Suppressor macrophage treated with lipopolysaccharide for 4 hours (primary cell): Measurements from ENCODE around the gene SASH1.

Experiments used
- DNase-seq: peaks from one replicate; pipeline ENCODE4 v3.0.0-alpha.2; 2020

The SASH1 gene

GRCh38 chr6:148461986-148462577 lies 119.4 kb downstream of the SASH1 start:
- peak; percentile 18 for DNase-seq

- no peak for DNase-seq
Measured at GRCh38 chr6:148463671-148464070, 121.0 kb downstream of the SASH1 start.

DNA sequence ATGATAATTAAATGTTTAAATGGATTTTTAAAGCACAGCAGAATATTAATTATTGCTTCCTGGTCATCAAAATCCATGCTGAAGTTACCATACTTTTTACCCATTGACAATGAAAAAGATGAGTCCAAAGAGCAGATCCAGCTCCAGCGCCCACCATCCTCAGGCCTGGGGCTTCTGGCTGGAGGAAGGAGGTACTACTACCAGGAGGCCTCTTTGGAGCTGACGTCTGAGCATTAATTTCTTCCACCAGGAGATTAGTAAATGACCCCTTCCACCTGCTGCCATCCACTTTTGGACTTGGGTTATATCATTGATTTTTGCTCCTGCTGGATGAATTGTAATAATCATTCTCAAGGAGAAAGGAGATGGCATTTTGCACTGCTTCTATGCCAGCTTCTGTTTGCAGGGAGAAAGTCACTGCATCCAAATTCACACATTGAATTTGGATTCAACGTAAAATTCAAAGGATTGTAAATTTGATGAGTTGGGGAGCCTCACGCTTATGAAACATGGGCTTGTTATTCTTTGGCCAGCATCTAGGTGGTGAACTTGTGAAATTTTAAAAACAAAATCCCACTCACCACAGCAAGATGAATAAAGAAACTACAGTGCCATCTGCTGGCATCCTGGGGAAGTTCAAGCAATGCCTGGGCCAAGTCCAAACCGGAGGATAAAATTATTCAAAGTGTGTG lies 121.8 kb downstream of the SASH1 start:
- peak; percentile 76 for DNase-seq

DNA sequence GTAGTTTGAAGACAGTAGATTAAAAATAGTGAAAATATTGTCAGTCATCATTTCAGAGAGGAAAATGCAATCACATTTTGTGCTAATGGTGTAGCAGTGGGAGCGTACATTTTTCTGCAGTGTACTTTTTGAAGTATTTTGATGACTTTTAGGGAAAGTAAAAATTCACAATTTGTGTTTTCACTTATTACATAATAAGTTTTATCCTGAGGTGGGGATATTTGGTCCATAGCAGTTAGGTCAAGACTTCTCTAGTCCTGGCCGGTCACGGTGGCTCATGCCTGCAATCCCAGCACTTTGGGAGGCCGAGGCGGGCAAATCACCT lies 122.3 kb downstream of the SASH1 start:
- DNase-seq, result no peak

DNA sequence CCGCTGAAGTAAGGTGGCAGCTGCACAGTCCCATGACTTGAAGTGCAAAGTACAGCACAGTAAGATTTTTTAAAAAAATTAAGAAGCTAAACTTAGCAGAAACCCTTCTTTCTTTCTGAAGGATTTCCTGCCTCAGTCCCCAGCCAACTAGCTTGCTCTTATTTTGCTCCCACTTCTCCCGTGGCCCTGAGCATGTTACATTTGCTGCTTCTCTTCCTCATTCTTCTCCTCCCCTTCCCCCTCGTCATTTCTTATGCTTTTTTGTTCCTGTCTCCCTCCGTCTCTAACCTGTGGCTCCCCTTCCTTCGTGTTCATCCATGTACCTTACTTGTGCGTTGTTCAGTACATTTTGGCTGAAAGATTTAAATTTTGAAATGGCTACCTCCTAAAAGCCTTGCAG lies 123.0 kb downstream of the SASH1 start:
- no peak for DNase-seq

DNA sequence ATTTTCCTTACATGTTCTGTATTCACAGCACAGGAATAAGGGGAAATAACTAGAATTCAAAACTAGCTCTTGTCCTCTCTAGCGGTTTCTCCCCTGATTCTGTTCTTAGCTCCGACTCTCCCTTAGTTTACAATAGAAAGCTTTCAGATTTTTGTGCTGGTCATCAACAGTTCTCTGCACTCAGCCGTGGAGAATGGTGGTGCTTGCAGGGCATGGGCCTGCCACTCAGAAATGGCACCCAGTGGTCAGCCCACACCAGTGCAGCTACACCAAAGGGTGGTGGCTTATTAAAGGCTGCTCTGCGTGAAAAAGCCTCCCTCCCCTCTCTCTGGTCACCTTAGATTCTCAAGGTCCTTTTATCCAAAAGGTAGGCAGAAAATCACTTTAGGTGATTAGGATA lies 123.5 kb downstream of the SASH1 start:
- DNase-seq, result no peak

GRCh38 chr6:148467926-148468325 lies 125.3 kb downstream of the SASH1 start:
- no peak for DNase-seq

- DNase-seq, result no peak
Measured at GRCh38 chr6:148470156-148470555, 127.5 kb downstream of the SASH1 start.

DNA sequence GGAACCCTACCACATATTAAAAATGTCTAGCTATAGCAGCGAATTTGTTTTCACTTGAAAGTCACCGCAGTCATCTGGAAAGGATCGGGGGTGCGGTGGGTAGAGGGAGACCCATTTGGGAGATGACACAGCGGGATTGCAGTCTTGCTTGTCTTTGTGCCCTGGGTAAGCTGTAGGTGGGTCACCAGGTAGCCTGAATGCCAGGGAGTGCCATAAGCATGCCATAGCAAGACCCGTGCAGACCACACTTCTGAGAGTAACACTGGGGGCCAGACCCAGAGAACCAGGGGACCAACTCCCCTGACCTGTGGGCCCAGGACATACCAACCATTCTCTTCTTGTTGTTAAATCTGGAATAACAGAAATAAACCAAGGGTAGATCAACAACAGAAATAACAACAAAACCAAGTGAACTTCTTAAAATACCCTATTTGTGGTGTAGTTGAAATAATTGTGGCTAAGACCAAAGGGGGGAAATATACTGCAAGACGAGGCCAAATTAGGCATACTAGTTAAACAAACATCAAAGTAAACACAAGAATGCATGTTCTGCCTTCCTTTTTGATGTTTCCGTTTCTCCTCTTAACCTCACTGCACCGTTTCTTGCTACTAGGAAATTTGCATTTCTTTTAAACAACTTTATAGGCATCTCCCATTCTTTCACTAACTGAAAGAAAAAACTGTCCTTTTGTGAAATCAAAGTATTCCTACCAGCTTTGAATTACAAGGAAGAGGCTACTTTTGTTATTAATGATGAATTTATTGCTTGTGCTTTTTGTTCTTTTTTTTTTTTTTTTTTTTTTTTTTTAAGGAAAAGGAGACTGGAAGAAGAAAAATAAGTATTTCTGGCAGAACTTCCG lies 128.2 kb downstream of the SASH1 start:
- no peak for DNase-seq

GRCh38 chr6:148471624-148472159 lies 129.1 kb downstream of the SASH1 start:
- DNase-seq, result no peak

GRCh38 chr6:148472171-148473105 lies 129.8 kb downstream of the SASH1 start:
- no peak for DNase-seq

DNA sequence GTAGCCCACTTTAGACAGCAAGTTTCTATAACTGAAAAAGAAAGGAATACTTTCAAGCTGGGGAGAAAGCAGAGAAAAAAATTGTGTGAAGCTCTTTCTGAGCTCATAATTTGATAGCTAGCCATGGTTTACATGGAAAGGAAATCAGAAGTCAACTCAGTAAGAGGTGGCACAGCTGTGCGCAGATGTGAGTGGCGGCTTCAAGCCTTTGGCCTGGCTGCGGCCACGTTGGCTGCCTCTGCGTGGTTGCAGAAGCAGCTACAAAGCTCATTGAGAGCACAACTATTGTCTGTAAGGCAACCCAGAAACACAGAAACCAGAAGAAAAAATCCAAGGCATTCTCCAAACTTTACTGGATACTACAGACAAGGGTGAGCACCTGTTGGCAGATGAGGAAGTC lies 136.9 kb downstream of the SASH1 start:
- no peak for DNase-seq

- no peak for DNase-seq
Measured at GRCh38 chr6:148487461-148487860, 144.8 kb downstream of the SASH1 start.

DNA sequence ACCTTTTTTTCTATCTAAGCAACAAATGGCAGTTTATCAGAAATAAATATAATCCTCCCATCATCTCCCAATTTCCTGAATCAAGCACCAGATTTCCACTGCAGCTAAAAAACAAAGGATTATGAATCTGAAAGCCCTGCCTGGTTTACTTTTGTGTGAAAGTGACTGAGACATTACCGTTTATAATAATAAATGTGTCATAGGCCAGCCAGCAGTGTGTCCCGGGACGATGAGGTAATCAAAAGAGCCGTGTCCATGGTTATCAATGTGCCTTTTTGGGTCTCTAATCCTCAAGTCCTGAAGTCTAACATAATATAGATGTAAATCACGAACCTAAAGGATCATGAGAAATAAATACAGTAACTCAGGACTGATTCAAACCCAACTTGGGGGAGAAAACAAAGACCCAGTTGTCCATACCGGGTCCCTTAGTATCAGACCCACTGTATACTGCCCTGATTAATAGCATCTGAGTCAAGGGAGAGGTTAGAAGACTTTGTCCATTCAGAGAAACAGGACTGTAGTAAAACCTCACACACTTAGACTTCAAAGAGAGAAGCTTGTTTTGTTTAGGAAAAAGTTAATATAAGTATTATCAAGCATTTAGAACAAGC lies 149.1 kb downstream of the SASH1 start:
- DNase-seq, result no peak

DNA sequence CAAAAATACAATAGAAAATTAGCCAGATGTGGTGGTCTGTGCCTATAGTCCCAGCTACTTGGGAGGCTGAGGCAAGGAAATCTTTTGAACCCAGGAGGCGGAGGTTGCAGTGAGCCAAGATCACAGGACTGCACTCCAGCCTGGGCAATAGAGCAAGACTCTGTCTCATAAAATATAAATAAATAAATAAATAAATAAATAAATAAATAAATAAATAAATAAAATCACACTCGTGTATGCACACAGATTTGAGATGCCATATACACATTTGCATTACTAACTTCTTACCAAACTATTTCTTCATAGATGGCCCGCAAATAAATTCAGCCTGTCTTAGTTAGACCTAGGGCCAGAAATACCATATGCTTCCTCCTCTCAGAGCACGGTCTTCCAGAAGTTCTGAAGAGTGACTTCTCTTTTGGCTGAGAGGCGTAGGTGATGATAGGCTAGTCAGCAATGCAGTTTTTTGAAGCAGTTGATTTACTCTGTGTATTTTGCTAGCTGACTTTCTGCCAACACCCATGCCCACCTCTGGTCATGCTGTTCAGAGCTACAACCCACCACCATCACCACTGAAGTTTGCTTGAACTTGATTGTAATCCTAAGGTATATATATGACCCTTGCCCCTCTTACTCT lies 150.1 kb downstream of the SASH1 start:
- DNase-seq, result no peak

DNA sequence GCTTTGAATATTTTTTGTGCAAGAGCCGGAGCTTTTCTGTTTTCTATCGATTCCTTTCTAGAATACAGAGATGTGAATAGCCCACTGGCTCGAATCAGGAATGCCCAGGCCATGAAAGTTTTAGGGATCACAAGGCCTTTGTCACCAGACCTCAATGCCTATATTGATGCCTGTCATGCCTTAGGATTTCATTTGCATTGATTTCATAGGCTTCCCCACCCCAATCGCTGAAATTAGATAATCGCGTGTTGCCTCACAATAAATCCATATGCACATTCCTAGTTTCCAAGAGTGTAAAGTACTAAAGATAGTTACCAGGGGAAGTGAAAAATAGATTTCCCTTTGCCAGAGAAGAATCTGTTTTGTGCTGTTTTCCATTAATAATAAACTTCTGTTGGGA lies 150.8 kb downstream of the SASH1 start:
- DNase-seq, result no peak

GRCh38 chr6:148494226-148494625 lies 151.6 kb downstream of the SASH1 start:
- DNase-seq, result no peak

GRCh38 chr6:148495029-148495428 lies 152.4 kb downstream of the SASH1 start:
- DNase-seq, result no peak

GRCh38 chr6:148497257-148497656 lies 154.6 kb downstream of the SASH1 start:
- no peak for DNase-seq

DNA sequence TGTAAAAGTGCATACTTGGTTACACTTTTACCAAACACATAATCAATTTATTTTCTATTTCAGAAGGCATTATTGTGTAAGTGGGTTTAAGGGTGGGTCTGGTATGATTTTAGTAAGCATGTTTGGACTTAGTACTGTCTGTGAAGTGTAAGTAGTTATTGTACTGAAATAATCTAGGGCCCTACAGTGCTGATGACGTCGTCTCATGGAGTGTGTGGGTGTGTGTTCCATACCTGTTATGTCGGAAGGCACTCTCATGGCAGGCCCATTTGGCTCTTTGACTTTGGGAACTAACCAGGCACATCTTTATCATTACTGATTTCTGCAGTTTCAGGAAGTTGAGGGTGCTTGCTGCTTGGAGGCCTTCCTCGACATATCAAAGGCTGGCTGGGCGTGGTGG lies 155.1 kb downstream of the SASH1 start:
- DNase-seq, result no peak

DNA sequence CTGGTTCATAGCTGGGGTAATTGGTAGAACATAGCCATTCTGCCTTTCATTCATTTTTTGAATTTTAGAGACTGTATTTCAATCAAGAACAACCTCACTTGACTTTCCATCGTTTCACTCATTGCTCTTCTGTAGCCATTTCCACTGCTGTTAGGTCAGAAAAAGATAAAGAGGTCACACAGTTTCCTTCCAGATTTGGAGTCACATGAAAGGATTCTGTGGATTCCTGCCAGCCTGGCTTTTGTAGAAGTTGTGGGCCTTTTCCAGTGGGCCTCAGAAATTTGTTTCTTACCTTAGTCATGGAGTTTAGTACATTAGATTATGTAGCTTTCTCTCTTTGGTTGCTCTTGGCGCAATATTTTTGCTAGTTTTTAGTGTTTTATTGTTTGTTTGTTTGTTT lies 157.8 kb downstream of the SASH1 start:
- DNase-seq, result no peak

GRCh38 chr6:148501178-148501590 lies 158.5 kb downstream of the SASH1 start:
- no peak for DNase-seq
